Liver (tissue), 9 donors: ENCODE results near the gene FARSA. TPM values are rescaled to one million over a fixed set of nuclear protein-coding genes. Genes with fewer than 3 reads are reported as not detected.

Experiments used
- DNase-seq: peaks from one replicate; pipeline ENCODE4 v3.0.0-alpha.2; 2017; ENCODE audit warnings: low spot score
- H3K27ac ChIP-seq, 2 donors: one replicate each; pipeline ENCODE4 v1.7.0; 2013; ENCODE audit warnings: inconsistent platforms in 2 of 2, low read length in 2 of 2, control low read depth in 1 of 2, low read depth in 1 of 2, mild to moderate bottlenecking in 1 of 2
- H3K27me3 ChIP-seq, 4 donors: one replicate each; pipeline versions ENCODE4 v1.6.1 to v1.7.0; 2013; ENCODE audit warnings: low read length in 3 of 4, inconsistent platforms in 1 of 4, mild to moderate bottlenecking in 1 of 4, moderate library complexity in 1 of 4; ENCODE audit not compliant: control insufficient read depth in 4 of 4, insufficient read depth in 4 of 4
- H3K36me3 ChIP-seq, 4 donors: one replicate each; pipeline versions ENCODE4 v1.6.1 to v1.7.0; 2013; ENCODE audit warnings: low read length in 3 of 4, mild to moderate bottlenecking in 3 of 4, low read depth in 1 of 4, moderate library complexity in 1 of 4; ENCODE audit not compliant: control insufficient read depth in 4 of 4, insufficient read depth in 3 of 4
- H3K4me1 ChIP-seq, 4 donors: one replicate each; pipeline versions ENCODE4 v1.6.1 to v1.7.0; 2013; ENCODE audit warnings: low read length in 3 of 4, mild to moderate bottlenecking in 3 of 4, moderate library complexity in 1 of 4; ENCODE audit not compliant: control insufficient read depth in 4 of 4, insufficient read depth in 4 of 4
- H3K4me3 ChIP-seq, 3 donors: one replicate each; pipeline versions ENCODE4 v1.6.1 to v1.7.0; 2013; ENCODE audit warnings: low read length in 3 of 3, control low read depth in 1 of 3, low read depth in 1 of 3, mild to moderate bottlenecking in 1 of 3
- H3K9ac ChIP-seq, 2 donors: one replicate each; pipeline ENCODE4 v1.7.0; 2013; ENCODE audit warnings: low read length in 2 of 2, mild to moderate bottlenecking in 2 of 2, moderate library complexity in 2 of 2, control low read depth in 1 of 2, low read depth in 1 of 2
- H3K9me3 ChIP-seq, 4 donors: one replicate each; pipeline versions ENCODE4 v1.6.1 to v1.7.0; 2013; ENCODE audit warnings: low read length in 3 of 4; ENCODE audit not compliant: control insufficient read depth in 4 of 4
- EGR1 ChIP-seq, 2 donors: IDR thresholded peaks; 2 replicates each; pipeline ENCODE4 v1.6.1; 2016 to 2018; ENCODE audit warnings: antibody characterized with exemption in 2 of 2, low read depth in 2 of 2
- FOXA1 ChIP-seq: IDR thresholded peaks from 2 replicates; pipeline ENCODE4 v1.6.1; 2016; ENCODE audit warnings: antibody characterized with exemption
- FOXA2 ChIP-seq: IDR thresholded peaks from 2 replicates; pipeline ENCODE4 v1.6.1; 2016; ENCODE audit warnings: antibody characterized with exemption
- GABPA ChIP-seq, 2 donors: IDR thresholded peaks in 1 of 2; conservative IDR thresholded peaks in 1 of 2; 2 replicates each; pipeline ENCODE4 v1.6.1; 2016; ENCODE audit warnings: antibody characterized with exemption in 2 of 2, mild to moderate bottlenecking in 1 of 2, moderate library complexity in 1 of 2
- NR2F2 ChIP-seq: IDR thresholded peaks from 2 replicates; pipeline ENCODE4 v1.6.1; 2016; ENCODE audit warnings: antibody characterized with exemption
- RAD21 ChIP-seq, 2 donors: IDR thresholded peaks; 2 replicates each; pipeline ENCODE4 v1.6.1; 2016; ENCODE audit warnings: antibody characterized with exemption in 2 of 2, mild to moderate bottlenecking in 2 of 2
- RXRA ChIP-seq, 2 donors: IDR thresholded peaks; 2 replicates each; pipeline ENCODE4 v1.6.1; 2017 to 2018; ENCODE audit warnings: antibody characterized with exemption in 2 of 2, mild to moderate bottlenecking in 1 of 2
- SP1 ChIP-seq: IDR thresholded peaks from 2 replicates; pipeline ENCODE4 v1.6.1; 2018; ENCODE audit warnings: antibody characterized with exemption, mild to moderate bottlenecking
- TAF1 ChIP-seq: conservative IDR thresholded peaks from 2 replicates; pipeline ENCODE4 v1.6.1; 2016; ENCODE audit warnings: antibody characterized with exemption, mild to moderate bottlenecking
- YY1 ChIP-seq: IDR thresholded peaks from 2 replicates; pipeline ENCODE4 v1.6.1; 2016; ENCODE audit warnings: antibody characterized with exemption, mild to moderate bottlenecking
- WGBS: extraction: QIAGEN DNeasy Blood & Tissue Kit; methylation state at CpG from one replicate; pipeline ENCODE4 v1.1.7; 2013; 5-methylcytosine and 5-hydroxymethylcytosine counted together
- polyA plus RNA-seq, 2 donors: library from polyadenylated mRNA; stranded (reverse) in 1 of 2; unstranded in 1 of 2; fragments of 200-250 nt in 1 of 2; fragments of >200 nt in 1 of 2; fragmentation: Nextera tagmentation in 1 of 2; extraction: Ambion mirVana in 1 of 2; gene quantifications; one replicate each; pipeline versions ENCODE4 v1.2.1 to v1.2.3, GENCODE V29; 2013 to 2015
- total RNA-seq, 2 donors: library from RNA; depleted of rRNA; stranded (reverse); fragments of >200 nt; gene quantifications; one replicate each; pipeline ENCODE4 v1.2.3, GENCODE V29; 2014
- TF ChIP-seq, protein P1 (sequence below): IDR thresholded peaks from 2 replicates; pipeline ENCODE4 v1.6.1; 2016; ENCODE audit warnings: antibody characterized with exemption
- TF ChIP-seq, protein P2 (sequence below): fragments of 150-350 bp; IDR thresholded peaks from 2 replicates; pipeline ENCODE4 v1.5.1; 2017; ENCODE audit warnings: improper control_type of control experiment, low read depth, low read length; ENCODE audit not compliant: missing input control
- TF ChIP-seq, protein P3 (sequence below): IDR thresholded peaks from 2 replicates; pipeline ENCODE4 v1.6.1; 2016; ENCODE audit warnings: antibody characterized with exemption
- TF ChIP-seq, protein P4 (sequence below): IDR thresholded peaks from 2 replicates; pipeline ENCODE4 v1.6.1; 2016; ENCODE audit warnings: antibody characterized with exemption, mild to moderate bottlenecking
- TF ChIP-seq, protein P5 (sequence below): IDR thresholded peaks from 2 replicates; pipeline ENCODE4 v1.6.1; 2016; ENCODE audit warnings: antibody characterized with exemption
- donor health status: healthy.
- donor health status: healthy.
- donor health status: healthy.
- donor health status: healthy.
- donor health status: healthy.

Gene FARSA
- total and polyA plus RNA-seq, 4 donors, result 29.8 to 50.1 (median 34.3) TPM

DNA sequence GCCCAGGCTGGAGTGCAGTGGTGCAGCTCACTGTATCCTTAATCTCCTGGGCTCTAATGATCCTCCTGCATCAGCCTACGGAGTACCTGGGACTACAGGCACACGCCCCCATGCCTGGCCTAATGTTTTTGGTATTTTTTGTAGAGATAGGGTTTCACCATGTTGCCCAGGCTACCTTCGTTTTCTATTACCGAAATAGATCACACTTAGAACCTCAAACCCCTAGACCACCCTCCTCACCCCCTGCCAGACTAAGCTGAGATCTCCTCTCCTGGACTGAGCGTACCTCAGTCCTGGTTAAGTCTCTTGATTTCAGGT is 46.9 kb downstream of the FARSA start:
- 77% methylated on average over 5 of the region's 5 CpGs for WGBS
- peaks cover 0 to 6% (median 0%) of the 10 kb centered on the region in 4 donors for H3K27me3 ChIP-seq
- DNase-seq, result no peak
- TF ChIP-seq FOXA1 (no peak), EGR1 (IDR thresholded peaks at IDR 0.05; ENCODE audit: low read depth in 2 of 2) (no peak), GABPA (IDR thresholded peaks at IDR 0.05 in 1 of 2, conservative IDR thresholded peaks at IDR 0.05 in 1 of 2) (no peak), FOXA2 (no peak), NR2F2 (no peak), RXRA (IDR thresholded peaks at IDR 0.05) (no peak), YY1 (no peak), SP1 (no peak), TAF1 (no peak), RAD21 (IDR thresholded peaks at IDR 0.05) (no peak)
- TF ChIP-seq, protein P1, sequence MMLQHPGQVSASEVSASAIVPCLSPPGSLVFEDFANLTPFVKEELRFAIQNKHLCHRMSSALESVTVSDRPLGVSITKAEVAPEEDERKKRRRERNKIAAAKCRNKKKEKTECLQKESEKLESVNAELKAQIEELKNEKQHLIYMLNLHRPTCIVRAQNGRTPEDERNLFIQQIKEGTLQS, result no peak
- TF ChIP-seq, protein P2, sequence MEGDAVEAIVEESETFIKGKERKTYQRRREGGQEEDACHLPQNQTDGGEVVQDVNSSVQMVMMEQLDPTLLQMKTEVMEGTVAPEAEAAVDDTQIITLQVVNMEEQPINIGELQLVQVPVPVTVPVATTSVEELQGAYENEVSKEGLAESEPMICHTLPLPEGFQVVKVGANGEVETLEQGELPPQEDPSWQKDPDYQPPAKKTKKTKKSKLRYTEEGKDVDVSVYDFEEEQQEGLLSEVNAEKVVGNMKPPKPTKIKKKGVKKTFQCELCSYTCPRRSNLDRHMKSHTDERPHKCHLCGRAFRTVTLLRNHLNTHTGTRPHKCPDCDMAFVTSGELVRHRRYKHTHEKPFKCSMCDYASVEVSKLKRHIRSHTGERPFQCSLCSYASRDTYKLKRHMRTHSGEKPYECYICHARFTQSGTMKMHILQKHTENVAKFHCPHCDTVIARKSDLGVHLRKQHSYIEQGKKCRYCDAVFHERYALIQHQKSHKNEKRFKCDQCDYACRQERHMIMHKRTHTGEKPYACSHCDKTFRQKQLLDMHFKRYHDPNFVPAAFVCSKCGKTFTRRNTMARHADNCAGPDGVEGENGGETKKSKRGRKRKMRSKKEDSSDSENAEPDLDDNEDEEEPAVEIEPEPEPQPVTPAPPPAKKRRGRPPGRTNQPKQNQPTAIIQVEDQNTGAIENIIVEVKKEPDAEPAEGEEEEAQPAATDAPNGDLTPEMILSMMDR, result no peak
- TF ChIP-seq, protein P3, sequence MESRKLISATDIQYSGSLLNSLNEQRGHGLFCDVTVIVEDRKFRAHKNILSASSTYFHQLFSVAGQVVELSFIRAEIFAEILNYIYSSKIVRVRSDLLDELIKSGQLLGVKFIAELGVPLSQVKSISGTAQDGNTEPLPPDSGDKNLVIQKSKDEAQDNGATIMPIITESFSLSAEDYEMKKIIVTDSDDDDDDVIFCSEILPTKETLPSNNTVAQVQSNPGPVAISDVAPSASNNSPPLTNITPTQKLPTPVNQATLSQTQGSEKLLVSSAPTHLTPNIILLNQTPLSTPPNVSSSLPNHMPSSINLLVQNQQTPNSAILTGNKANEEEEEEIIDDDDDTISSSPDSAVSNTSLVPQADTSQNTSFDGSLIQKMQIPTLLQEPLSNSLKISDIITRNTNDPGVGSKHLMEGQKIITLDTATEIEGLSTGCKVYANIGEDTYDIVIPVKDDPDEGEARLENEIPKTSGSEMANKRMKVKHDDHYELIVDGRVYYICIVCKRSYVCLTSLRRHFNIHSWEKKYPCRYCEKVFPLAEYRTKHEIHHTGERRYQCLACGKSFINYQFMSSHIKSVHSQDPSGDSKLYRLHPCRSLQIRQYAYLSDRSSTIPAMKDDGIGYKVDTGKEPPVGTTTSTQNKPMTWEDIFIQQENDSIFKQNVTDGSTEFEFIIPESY, result no peak
- TF ChIP-seq, protein P4, sequence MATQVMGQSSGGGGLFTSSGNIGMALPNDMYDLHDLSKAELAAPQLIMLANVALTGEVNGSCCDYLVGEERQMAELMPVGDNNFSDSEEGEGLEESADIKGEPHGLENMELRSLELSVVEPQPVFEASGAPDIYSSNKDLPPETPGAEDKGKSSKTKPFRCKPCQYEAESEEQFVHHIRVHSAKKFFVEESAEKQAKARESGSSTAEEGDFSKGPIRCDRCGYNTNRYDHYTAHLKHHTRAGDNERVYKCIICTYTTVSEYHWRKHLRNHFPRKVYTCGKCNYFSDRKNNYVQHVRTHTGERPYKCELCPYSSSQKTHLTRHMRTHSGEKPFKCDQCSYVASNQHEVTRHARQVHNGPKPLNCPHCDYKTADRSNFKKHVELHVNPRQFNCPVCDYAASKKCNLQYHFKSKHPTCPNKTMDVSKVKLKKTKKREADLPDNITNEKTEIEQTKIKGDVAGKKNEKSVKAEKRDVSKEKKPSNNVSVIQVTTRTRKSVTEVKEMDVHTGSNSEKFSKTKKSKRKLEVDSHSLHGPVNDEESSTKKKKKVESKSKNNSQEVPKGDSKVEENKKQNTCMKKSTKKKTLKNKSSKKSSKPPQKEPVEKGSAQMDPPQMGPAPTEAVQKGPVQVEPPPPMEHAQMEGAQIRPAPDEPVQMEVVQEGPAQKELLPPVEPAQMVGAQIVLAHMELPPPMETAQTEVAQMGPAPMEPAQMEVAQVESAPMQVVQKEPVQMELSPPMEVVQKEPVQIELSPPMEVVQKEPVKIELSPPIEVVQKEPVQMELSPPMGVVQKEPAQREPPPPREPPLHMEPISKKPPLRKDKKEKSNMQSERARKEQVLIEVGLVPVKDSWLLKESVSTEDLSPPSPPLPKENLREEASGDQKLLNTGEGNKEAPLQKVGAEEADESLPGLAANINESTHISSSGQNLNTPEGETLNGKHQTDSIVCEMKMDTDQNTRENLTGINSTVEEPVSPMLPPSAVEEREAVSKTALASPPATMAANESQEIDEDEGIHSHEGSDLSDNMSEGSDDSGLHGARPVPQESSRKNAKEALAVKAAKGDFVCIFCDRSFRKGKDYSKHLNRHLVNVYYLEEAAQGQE, result no peak
- TF ChIP-seq, protein P5, sequence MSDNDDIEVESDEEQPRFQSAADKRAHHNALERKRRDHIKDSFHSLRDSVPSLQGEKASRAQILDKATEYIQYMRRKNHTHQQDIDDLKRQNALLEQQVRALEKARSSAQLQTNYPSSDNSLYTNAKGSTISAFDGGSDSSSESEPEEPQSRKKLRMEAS, result no peak
- H3K4me3 ChIP-seq, result no peak overlapping the region
- no peak overlapping the region for H3K27ac ChIP-seq
- no peaks in the 10 kb centered on the region for H3K36me3 ChIP-seq
- no peak overlapping the region for H3K9ac ChIP-seq
- peaks cover 4 to 17% (median 12%) of the 10 kb centered on the region in 4 donors for H3K4me1 ChIP-seq
- peaks cover 5 to 21% (median 12%) of the 10 kb centered on the region in 4 donors for H3K9me3 ChIP-seq
